Esophagus mucosa (tissue), 1 donor: ENCODE measurements around the gene RNASE13. TPM values are rescaled to one million over a fixed set of nuclear protein-coding genes. Genes with fewer than 3 reads are reported as not detected.

ENCODE experiments used
- ATAC-seq: fragments of 200-7000 bp; cut with Tn5 transposase; one replicate; pipeline ENCODE4 v1.9.1; 2020
- total RNA-seq: library from RNA; stranded (reverse); gene quantifications from one replicate; pipeline ENCODE4 v1.2.4, GENCODE V29; 2023
- donor health status: DM: yes; HTN: yes; CAD: no.

RNASE13 gene
- total RNA-seq, 1 donor from 2014 or later, result not detected

DNA sequence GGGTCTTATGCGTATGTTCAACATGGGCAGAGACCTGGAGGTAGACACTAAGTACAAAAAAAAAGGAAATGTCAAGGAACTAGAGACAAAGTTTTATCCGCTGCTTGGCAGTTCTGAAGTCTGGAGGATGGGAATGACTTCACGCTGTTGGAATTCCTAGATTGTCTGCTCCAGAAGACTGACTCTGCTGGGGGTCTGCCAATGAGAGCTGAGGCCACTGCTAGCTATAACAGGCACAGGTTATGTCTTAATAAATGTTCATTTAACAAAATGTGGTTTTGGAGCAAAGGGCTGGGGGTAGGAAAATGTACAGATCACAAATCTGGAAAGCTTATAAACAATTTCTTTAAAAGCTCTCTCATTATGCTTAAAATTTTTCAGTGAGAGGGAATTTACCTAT lies 28.9 kb upstream of the RNASE13 start:
- no peak for ATAC-seq

DNA sequence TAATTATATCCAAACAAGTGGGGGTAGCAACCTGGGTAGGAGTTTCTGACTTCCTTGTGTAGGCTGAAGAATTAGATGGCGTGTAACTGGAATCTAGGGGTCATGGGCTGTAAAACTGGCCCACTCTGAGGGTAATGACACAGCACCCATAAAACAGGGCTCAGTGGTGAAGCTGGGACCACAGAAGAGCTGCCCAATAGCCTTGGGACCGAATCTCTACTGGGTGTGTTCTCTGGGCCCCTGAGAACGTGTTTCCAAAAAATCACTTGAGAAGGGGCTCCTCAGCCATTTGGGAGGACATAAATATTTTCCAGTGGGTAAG lies 26.7 kb upstream of the RNASE13 start:
- no peak for ATAC-seq

DNA sequence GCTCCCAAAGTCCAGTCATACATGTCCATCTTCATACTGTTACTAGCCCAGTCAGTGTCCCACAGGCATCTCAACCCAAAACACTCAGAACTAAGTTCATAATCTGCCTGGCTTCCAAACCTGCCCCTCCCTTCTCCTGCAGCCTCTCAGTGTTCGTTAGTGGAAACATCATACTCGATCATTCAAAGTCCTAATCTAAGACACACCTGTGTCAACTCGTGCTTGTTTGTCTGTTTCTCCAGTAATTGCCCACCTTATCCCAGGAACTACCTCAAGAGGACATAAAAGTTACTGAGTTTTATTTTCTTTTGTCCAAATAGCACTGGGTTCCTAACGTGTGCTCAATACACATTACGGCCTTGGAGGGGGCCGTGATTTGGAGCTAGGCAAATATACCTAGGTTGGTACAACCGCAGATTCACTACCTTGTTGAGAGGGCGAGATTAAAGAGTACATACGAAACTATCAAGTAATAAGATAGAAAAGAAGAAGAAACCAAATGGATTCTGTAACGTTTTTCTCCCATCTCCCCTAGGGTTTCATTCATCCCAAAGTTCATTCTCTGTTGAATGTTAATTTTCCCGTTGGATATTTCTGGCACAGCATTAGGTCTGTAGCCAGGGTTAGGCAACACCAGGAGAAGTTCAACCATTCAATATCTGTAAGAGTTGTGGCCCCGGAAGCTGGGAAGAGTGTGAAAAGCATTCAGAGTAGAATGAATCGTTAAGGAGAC lies 26.2 kb upstream of the RNASE13 start:
- ATAC-seq, result no peak

DNA sequence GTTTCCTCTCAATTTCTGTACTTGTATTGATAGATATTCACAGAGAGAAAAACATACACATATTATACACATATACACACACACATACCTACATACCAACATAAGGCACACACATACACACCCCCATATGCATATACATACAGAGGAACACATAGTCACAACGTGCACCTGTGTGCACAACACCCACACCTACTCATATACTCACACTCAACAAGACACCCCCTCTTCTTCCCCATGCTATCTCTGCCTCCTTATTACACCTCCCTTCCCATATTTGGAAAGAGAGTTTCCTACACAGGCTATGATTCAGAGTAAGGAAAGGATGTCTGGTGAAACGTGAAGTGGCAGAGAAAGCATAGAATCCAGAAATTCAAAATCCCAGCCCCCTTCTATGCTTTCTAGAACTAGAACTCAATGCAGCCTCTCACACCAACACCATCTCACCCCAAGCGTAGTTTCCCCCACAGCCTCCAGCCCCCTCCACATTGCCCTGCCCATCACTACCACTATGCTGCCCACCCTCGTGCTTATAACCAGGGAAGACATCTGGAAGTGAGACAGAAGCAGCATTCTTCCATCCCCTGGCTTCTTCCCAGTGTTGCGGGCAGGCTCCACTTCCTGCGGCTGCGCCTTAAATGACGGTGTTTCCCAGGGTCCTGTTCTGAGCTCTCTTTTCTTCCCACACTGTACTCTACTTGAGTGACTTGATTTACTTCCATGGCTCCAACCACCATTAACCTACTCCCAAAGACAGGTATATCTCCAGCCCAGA lies 25.4 kb upstream of the RNASE13 start:
- peak; percentile 28 for ATAC-seq

DNA sequence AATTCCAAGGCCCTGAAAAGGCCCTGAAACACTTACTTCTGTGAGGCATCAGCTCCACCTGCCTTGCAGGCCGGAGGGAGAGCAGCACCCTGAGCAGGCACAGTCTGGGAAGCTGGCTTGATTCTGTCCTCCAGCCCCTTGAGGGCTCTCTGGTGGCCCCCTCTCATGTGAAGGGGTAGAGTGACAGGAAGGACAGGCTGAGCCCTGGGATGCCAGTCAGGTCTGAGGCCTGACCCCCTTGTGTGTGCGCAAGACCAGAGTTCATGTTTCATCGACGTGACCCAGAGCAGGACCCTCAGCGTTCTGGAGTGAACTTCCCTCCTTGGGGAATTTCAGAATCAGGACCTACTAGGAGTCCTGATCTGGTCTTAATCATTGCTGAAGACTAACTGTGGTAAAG lies 24.3 kb upstream of the RNASE13 start:
- peak; percentile 12 for ATAC-seq

DNA sequence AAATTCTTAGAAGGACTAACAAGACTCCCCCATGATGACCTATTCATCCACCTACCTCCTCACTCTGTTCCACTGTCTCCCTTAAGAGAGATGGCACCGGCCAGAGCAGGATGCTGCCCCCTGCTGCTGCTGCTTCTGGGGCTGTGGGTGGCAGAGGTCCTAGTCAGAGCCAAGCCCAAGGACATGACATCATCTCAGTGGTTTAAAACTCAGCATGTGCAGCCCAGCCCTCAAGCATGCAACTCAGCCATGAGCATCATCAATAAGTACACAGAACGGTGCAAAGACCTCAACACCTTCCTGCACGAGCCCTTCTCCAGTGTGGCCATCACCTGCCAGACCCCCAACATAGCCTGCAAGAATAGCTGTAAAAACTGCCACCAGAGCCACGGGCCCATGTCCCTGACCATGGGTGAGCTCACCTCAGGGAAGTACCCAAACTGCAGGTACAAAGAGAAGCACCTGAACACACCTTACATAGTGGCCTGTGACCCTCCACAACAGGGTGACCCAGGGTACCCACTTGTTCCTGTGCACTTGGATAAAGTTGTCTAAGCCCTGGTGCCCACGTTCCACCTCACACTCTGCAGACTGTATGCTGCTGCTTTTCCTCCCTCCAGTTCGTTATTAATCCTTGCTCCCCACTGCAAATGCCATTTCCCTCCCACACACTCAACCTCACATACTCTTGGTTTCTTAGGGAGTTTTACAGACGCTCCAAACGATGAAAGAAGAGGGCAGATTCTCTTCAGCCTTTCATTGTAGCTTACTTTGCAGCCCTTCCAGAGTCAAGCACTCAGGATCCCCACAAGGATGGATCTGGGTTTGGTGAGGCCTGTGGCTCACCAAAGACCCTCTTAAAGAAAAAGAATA lies 23.4 kb upstream of the RNASE13 start, which contains the start of gene RNASE8:
Gene RNASE8, plus strand, starts transcription at position 20 of the 873 bp plus-strand sequence. Its CDS starts 71 bp downstream, at position 91.
- ATAC-seq, result no peak

DNA sequence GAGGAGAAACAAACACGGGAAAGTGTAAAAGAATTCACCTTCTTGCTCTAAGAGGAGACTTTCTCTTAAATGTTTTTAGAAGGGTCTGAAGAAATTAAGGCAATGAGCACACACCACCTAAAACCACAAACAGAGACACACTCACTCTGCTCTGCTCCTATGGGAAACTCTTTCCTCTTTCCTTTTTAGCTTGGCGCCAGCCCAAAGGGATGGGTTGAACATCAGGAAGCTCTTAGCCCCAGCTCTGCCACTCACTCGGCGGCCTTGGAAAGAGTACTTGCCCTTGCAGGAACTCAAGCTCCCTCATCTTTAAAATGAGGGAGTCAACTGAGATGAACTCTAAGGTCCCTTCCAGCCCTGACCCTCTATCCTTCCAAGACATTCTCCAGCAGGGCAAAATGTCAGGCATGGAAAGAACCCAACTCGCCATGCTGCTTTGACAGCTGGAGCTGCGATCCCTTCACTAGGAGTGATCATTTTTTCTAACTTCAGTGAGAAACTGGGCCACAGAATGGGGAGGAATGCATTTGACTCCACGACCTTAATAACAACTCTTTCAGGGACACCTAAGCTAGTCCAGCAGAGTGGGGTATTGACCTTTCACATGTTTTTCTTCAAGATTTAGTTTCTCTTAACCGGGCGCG lies 22.0 kb upstream of the RNASE13 start:
- no peak for ATAC-seq

DNA sequence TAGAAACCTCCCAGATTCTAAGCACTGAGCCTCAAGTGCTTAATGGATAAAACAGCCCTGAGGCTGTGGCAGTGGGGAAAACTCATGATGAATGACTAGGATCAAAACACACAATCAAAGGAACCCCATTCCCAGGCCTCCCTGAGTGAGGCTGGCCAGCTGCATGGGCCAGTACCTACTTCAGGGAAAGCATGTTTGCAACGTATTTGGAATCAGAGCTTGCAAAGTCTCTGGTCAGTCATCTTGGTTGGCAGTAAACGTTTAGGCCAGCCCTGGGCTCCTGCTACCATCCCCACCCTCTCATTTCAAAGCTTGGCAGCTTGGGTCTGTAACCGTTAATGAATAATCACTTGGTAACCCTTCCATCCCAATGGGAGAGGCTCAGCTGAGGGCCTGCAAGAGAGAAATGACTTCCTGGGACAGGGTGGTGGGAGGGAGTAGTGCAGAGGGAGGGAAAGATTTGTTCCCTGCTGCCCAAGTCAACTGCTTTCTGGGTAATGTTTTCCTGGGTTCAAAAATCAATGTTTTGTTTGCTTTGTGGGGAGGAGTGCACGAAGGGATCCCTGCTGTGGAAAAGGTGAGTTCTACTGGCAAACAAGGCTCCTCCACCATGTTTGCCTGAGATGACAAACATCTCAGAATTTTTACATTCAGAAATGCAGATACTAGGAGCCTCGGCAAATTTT lies 21.0 kb upstream of the RNASE13 start:
- ATAC-seq, result no peak

DNA sequence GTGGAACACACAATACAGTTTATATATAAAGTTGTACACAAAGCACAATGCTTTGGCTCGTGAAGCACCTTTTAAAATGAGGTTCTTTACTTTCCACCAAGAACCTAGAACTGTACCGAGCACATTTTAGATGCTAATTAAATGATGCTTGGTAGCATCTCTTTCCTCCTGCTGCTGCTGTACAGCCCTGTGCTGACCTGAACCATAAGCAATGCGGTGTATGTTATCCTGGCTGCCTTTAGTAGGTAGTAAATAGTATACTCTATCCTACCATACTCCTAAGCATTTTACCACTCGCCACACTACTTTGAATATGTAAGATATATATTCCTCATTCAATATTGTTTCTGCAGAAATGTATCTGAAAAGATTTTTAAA lies 20.1 kb upstream of the RNASE13 start:
- ATAC-seq, result no peak

DNA sequence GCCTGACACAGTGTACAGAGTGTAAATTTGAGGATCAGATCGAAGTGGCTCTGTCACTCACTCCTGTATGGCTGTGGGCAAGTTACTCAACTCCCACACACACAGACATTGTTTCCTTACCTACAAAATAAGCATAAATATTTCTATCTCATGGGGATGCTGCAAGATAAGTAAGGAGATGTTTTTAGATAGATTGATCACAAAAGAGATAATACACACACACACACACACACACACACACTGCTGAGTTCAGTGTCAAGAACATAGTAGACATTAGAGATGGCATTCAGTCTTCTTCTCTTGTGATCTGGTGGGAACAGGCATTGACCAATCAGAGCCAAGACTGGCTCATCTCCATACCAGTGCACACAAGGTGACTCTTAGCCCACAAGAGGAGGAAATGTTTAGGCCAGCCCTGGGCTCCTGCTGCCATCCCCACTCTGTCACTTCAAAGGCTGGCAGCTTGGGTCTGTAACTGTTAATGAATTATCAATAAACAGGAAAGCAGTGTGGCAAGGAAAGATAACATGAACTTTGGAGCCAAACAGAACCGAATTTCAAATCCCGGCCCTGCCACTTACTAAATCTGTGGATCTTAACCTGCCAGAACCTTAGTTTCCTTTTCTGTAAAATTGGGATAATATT lies 19.6 kb upstream of the RNASE13 start:
- peak; percentile 10 for ATAC-seq

DNA sequence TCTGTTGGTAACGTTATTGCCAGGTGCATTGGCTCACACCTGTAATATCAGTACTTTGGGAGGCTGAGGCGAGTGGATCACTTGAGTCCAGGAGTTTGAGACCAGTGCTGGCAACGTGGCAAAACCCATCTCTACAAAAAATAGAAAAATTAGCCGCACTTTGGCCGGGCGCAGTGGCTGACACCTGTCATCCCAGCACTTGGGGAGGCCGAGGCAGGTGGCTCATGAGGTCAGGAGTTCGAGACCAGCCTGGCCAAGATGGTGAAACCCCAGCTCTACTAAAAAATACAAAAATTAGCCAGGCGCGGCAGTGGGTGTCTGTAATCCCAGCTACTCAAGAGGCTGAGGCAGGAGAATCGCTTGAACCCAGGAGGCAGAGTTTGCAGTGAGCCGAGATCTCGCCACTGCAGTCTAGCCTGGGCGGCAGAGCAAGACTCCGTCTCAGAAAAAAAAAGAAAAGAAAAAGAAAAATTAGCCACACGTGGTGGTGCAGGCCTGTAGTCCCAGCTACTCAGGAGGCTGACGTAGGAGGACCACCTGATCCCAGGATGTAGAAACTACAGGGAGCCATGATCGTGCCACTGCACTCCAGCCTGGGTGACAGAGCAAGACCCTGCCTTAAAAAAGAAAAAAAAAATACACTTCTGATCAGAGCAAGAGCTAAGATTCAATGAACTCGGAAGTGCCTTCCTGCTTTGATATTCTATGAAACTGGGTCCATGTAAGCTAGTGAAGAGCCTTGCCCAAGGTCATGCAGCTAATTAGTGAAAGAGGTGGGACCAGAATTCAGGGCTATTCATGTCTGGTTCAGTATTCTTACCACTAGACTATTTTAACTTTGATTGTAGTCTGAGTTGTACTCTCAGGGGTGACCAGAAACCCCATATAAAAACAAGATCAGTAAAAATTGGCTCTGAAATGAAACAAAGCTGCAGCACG lies 18.8 kb upstream of the RNASE13 start:
- ATAC-seq, result no peak

DNA sequence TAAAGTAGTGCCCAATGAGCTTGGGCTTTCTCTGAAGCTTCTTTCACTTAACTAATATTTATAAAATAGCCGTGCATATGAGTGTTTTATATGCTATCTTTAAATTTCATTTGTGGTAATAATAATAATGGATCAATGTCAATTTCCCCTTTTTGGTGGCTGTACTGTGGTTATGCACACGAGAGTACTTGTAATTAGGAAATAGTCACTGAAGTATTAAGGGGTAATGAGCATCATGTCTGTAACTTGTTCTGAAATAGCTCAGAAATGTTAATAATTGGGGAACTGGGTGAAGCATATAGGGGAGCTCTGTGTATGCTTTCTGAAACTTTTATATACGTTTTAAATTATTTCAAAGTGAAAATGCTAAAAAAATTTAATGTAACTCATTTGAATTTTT lies 16.0 kb upstream of the RNASE13 start:
- ATAC-seq, result no peak

DNA sequence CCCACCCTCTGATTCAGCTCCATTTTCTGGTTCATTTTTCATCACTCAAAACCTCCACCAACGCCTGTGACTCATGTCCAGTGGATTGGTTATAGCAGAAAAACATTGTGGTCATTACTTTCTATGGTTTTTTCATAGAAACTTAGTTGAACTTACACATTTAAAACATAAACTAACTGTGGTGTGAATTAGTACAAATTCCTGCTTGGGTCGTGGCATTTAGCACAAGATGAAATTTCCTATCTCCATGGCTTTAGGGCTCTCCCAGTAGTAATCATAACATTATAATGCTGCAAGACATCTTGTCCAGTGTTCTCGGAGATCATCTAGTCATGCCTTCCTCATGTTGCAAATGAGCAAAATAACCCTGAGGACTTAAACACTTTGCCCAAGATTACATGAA lies 14.7 kb upstream of the RNASE13 start:
- ATAC-seq, result no peak

DNA sequence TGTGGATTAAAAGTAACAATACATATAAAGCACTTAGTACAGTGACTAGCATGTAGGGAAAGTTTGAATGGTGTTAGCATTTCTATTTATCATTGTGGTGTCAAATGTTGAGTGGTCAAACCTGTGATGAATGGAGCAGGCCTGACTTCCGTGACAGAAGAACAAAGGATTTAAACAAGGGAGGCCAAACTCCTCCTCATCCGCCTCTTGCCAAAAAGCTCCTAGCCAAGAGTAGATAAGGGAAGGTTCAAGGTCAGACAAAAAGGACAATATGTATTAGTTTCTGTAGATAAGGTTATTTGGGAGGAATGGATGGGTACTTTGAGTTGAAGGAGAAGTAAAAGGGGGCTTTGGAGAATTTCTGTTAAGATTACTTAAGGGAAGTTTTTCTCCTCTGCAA lies 14.0 kb upstream of the RNASE13 start:
- no peak for ATAC-seq

DNA sequence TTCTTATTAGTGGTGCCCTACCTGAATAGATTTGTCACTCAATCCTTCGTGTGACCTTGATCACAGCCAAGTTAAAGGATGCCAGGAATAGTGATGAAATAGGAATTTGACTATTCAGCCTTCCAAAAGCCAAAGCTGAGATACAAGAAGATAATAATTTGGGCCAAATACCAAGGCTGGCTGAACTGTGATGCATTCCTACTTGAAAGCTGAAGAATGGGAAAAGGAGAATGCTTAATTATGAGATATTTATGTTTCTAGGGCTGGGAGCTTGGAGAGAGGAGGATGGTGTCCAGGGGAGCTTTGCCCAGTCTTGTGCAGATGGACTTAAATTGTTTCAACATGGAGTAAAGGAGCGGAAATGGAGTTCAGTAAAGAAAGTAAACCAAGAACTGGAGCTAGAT lies 12.8 kb upstream of the RNASE13 start:
- ATAC-seq, result no peak

DNA sequence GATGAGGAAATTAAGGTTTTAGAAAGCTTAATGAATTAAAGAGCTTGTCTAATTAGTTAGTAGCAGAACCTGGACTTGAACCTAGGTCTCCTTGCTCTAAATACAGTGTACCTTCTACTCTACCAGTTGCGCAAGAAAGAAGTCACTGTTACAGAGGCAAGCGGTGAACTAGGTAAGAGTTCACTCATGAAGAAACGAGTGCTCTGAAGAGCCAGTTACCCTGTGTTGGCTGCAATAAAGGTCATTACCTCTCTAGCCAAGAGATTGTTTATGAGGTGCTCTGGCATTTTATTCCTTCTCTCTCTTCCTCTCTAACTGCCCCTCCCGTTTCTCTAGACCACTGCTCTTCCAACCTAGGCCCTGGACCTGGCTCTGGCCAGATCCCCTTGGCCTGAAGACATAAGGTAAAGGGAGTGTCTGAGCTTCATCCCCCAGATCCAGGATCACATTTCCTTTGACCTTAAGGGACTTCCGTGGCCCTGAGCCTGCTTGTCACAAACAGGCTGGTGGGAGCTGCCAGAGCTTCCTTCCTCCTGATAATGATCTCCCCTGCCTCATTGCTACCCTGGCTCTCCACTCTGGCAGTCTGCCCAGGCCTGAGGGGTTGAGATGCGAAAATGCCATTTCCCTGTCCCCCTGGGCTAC lies 9.5 kb upstream of the RNASE13 start:
- no peak for ATAC-seq

DNA sequence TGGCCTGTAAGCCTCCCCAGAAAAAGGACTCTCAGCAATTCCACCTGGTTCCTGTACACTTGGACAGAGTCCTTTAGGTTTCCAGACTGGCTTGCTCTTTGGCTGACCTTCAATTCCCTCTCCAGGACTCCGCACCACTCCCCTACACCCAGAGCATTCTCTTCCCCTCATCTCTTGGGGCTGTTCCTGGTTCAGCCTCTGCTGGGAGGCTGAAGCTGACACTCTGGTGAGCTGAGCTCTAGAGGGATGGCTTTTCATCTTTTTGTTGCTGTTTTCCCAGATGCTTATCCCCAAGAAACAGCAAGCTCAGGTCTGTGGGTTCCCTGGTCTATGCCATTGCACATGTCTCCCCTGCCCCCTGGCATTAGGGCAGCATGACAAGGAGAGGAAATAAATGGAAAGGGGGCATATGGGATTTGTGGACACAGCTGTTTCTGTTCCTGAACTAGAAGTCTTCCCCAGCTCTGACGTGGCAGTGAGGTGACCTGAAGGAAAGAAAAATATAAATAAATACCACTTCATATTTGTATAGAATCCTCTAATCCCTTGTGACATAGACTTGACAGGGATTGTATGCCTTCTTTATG lies 8.9 kb upstream of the RNASE13 start:
- no peak for ATAC-seq

DNA sequence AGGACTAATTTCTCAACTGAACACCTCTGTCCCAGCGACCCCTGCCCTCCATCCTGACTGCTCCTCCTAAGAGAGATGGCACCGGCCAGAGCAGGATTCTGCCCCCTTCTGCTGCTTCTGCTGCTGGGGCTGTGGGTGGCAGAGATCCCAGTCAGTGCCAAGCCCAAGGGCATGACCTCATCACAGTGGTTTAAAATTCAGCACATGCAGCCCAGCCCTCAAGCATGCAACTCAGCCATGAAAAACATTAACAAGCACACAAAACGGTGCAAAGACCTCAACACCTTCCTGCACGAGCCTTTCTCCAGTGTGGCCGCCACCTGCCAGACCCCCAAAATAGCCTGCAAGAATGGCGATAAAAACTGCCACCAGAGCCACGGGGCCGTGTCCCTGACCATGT lies 8.3 kb upstream of the RNASE13 start:
- peak; percentile 25 for ATAC-seq

DNA sequence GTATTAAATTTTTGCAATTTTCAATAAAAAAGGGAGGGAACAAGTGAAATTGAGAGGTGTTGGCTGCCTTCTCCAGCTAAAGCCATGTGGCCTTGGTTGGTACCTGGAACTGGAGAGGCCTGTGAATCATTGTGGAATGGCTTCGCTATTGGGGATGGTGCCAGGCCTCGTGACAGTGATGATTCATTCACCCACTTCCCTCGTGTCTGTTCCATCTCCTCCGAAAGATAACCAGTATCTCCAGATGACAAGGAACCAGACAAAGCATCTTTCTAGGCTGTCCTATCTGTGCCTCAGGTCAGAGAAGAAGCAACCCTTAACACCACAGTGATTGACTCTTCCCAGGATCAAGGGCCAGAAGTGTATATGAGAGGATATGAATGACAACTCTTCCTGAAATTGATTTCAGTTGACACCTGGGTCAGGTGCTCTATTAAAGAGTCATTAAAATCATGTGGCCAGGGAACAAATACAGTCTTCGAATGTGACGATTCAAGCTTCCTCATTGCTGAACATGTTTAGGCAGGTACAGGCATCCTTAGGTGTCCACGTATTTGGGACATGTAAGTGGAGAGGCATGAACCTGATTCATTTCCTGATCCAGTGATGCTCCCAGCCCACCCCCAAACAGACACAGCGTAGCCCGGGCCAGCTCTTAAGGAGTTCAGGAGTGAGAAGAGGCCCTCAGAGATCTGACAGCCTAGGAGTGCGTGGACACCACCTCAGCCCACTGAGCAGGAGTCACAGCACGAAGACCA lies 7.2 kb upstream of the RNASE13 start, which contains the start of gene RNASE7:
Gene RNASE7, plus strand, starts transcription at position 687 of the 758 bp plus-strand sequence. CDS start 631 bp downstream, outside the sequence.
- peak; percentile 85 for ATAC-seq
